Neural progenitor cell (in vitro differentiated cells): ENCODE results near the gene NOVA2. TPM values are rescaled to one million over a fixed set of nuclear protein-coding genes. Genes with fewer than 3 reads are reported as not detected.
A peak's percentile ranks its signal among the peaks of the same experiment; 100 is the strongest.

Experiments
- DNase-seq: peaks from one replicate; pipeline ENCODE4 v3.0.0-alpha.2; 2016; ENCODE audit warnings: low spot score
- H2AFZ ChIP-seq: fragments of 200-600 bp; sonication (generic); replicated peaks from 2 replicates; pipeline ENCODE4 v1.6.1; 2016; ENCODE audit warnings: antibody characterized with exemption
- H3F3A ChIP-seq: fragments of 200-600 bp; sonication (generic); 2 replicates; pipeline ENCODE4 v1.6.1; 2016; ENCODE audit warnings: antibody characterized with exemption, low read depth
- H3K27ac ChIP-seq: fragments of 200-600 bp; sonication (generic); 2 replicates; pipeline ENCODE4 v1.5.1; 2016; ENCODE audit warnings: mild to moderate bottlenecking
- H3K27me3 ChIP-seq: fragments of 200-600 bp; sonication (generic); 2 replicates; pipeline ENCODE4 v1.6.1; 2016; ENCODE audit warnings: mild to moderate bottlenecking, moderate library complexity
- H3K36me3 ChIP-seq: fragments of 200-600 bp; sonication (generic); 2 replicates; pipeline ENCODE4 v1.5.1; 2016
- H3K4me1 ChIP-seq: fragments of 200-600 bp; sonication (generic); 2 replicates; pipeline ENCODE4 v1.6.1; 2016; ENCODE audit warnings: mixed run types
- H3K4me2 ChIP-seq: fragments of 200-600 bp; sonication (generic); 2 replicates; pipeline ENCODE4 v1.6.1; 2016
- H3K4me3 ChIP-seq: fragments of 200-600 bp; sonication (generic); 2 replicates; pipeline ENCODE4 v1.5.1; 2016
- H3K79me2 ChIP-seq: fragments of 200-600 bp; sonication (generic); 2 replicates; pipeline ENCODE4 v1.6.1; 2016; ENCODE audit warnings: low read depth
- H3K9ac ChIP-seq: fragments of 200-600 bp; sonication (generic); 2 replicates; pipeline ENCODE4 v1.6.1; 2016
- H3K9me3 ChIP-seq: fragments of 200-600 bp; sonication (generic); 2 replicates; pipeline ENCODE4 v1.5.1; 2016; ENCODE audit warnings: low read depth
- H4K20me1 ChIP-seq: fragments of 200-600 bp; sonication (generic); 2 replicates; pipeline ENCODE4 v1.6.1; 2016; ENCODE audit warnings: low read depth
- H3K27ac Mint-ChIP-seq: 3 replicates; pipeline ENCODE4 v1.8.0; 2021; ENCODE audit warnings: mixed read lengths
- H3K27me3 Mint-ChIP-seq: 2 replicates; pipeline ENCODE4 v1.8.0; 2022; ENCODE audit warnings: low read depth, mild to moderate bottlenecking, inconsistent platforms, moderate library complexity, mixed read lengths; ENCODE audit not compliant: insufficient read depth
- H3K36me3 Mint-ChIP-seq: 3 replicates; pipeline ENCODE4 v1.8.0; 2021; ENCODE audit warnings: mixed read lengths
- H3K4me1 Mint-ChIP-seq: 3 replicates; pipeline ENCODE4 v1.8.0; 2021; ENCODE audit warnings: mixed read lengths
- H3K4me3 Mint-ChIP-seq: 3 replicates; pipeline ENCODE4 v1.8.0; 2021; ENCODE audit warnings: mild to moderate bottlenecking, moderate library complexity, mixed read lengths
- H3K9me3 Mint-ChIP-seq: 3 replicates; pipeline ENCODE4 v1.8.0; 2020; ENCODE audit warnings: mixed read lengths
- EZH2 ChIP-seq: fragments of 200-600 bp; sonication (generic); IDR thresholded peaks from 2 replicates; pipeline ENCODE4 v1.6.1; 2017; ENCODE audit warnings: antibody characterized with exemption, mild to moderate bottlenecking, moderate library complexity
- EZH2phosphoT487 ChIP-seq: fragments of 200-600 bp; sonication (generic); IDR thresholded peaks from 2 replicates; pipeline ENCODE4 v1.6.1; 2017; ENCODE audit warnings: antibody characterized with exemption
- total RNA-seq: library from RNA; depleted of rRNA; stranded (reverse); fragments of >200 nt; gene quantifications from 2 replicates; pipeline ENCODE4 v1.2.3, GENCODE V29; 2015; ENCODE audit warnings: low replicate concordance
- TF ChIP-seq, protein P1 (sequence below): fragments of 200-600 bp; sonication (generic); IDR thresholded peaks from 2 replicates; pipeline ENCODE4 v1.5.1; 2017; ENCODE audit warnings: antibody characterized with exemption, mild to moderate bottlenecking

Gene NOVA2
- total RNA-seq, 1 donor from 2014 or later: 3.9 TPM

DNA sequence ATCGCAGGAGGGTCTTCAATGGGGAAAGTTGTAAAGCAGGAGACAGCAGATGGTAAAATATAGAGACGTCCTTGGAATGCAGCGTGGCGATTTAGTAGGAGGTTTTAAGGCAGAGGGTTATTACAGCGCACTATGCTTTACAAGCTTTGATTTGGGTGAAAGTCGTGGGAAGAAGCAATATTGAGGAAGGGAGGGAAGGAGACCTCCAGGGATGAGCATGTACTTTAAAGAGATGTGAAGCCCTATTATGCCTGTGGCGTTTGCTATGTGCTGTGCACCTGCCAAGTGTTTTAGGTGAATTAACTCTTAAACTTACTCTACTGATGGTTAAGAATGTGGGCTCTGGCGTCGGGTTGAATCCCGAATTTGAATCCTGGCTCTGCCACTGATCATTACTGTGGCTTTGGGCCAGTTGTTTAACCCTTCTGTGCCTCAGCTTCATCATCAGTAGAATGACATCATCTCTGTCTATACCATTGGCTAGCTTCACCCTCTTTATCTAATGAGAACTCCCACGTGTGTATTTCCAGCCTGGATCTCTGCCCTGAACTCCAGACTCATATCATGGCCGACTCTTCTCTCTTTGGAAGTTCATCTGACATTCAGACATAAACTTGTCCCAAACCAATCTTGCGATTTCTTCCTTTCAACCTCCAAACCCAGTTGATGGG lies 22.2 kb upstream of the NOVA2 start:
- peaks cover 11% of the 10 kb centered on the region for H3K4me1 ChIP-seq
- DNase-seq: no peak
- no peaks in the 10 kb centered on the region for H3K36me3 ChIP-seq
- H2AFZ ChIP-seq: peak overlapping the region; percentile 4
- H3K9ac ChIP-seq: peak overlapping the region; percentile 35
- H4K20me1 ChIP-seq: peaks cover 6% of the 10 kb centered on the region
- Mint-ChIP-seq H3K9me3 (no peaks in the 10 kb centered on the region), H3K27me3 (peaks cover 10% of the 10 kb centered on the region), H3K4me1 (peaks cover 31% of the 10 kb centered on the region), H3K4me3 (no peak overlapping the region), H3K36me3 (no peaks in the 10 kb centered on the region), H3K27ac (no peak overlapping the region)
- no peaks in the 10 kb centered on the region for H3K9me3 ChIP-seq
- peaks cover 14% of the 10 kb centered on the region for H3K79me2 ChIP-seq
- peak overlapping the region; percentile 75 for H3K4me3 ChIP-seq
- H3K4me2 ChIP-seq: peak overlapping the region; percentile 93
- TF ChIP-seq EZH2phosphoT487: no peak
- TF ChIP-seq, protein P1, sequence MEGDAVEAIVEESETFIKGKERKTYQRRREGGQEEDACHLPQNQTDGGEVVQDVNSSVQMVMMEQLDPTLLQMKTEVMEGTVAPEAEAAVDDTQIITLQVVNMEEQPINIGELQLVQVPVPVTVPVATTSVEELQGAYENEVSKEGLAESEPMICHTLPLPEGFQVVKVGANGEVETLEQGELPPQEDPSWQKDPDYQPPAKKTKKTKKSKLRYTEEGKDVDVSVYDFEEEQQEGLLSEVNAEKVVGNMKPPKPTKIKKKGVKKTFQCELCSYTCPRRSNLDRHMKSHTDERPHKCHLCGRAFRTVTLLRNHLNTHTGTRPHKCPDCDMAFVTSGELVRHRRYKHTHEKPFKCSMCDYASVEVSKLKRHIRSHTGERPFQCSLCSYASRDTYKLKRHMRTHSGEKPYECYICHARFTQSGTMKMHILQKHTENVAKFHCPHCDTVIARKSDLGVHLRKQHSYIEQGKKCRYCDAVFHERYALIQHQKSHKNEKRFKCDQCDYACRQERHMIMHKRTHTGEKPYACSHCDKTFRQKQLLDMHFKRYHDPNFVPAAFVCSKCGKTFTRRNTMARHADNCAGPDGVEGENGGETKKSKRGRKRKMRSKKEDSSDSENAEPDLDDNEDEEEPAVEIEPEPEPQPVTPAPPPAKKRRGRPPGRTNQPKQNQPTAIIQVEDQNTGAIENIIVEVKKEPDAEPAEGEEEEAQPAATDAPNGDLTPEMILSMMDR: no peak
- TF ChIP-seq EZH2: no peak
- peaks cover 16% of the 10 kb centered on the region for H3F3A ChIP-seq
- H3K27ac ChIP-seq: no peak overlapping the region
- peaks cover 7% of the 10 kb centered on the region for H3K27me3 ChIP-seq

DNA sequence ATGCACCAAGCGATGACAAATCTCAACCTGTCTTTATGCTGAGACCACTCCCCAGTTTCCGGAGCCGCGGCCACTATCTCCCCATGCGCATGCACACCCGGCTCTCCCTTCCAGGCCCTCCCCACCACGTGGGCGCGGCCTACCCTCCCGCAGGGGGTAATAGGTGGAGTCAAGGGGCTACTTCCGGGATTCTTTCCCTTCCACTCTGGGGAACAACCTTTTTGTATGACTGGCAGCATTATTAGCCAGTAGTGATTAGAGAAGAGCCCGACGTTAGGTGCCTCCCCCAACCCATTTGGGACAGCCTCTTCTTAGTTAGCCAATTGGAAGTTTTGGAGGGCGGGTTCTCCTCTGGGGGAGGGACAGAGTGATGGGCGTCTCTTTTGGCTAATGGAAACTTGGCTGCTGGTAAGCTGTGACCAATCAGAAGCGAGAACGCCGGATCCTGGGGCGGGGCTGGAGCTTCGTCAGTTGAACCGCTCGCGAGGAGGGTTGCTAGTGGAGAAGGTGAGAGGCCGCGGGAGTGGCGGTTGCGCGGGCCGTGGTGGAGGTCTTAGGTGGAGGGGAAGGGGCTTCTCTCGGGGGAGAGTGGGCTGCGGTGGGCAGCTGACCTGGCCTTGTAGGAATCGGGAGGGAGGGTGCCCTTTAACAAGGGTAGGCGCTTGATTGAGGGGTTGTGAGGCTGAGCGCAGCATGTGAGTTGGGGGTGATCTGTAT lies 21.5 kb upstream of the NOVA2 start, which contains the start of gene CCDC61:
Gene CCDC61 (plus strand): TSS at position 470 of the 717 bp plus-strand sequence. CDS start 7,552 bp downstream, outside the sequence.
- Mint-ChIP-seq H3K27ac (no peak within 1 kb of the TSS), H3K4me1 (peaks cover 24% of the 10 kb centered on the region), H3K36me3 (no peaks in the 10 kb centered on the region), H3K27me3 (peaks cover 7% of the 10 kb centered on the region), H3K4me3 (no peak within 1 kb of the TSS), H3K9me3 (no peaks in the 10 kb centered on the region)
- TF ChIP-seq EZH2 (no peak), EZH2phosphoT487 (no peak)
- TF ChIP-seq, protein P1: no peak
- peaks cover 5% of the 10 kb centered on the region for H3K4me1 ChIP-seq
- H4K20me1 ChIP-seq: peaks cover under 1% of the 10 kb centered on the region
- H3K36me3 ChIP-seq: no peaks in the 10 kb centered on the region
- H3K79me2 ChIP-seq: peaks cover 14% of the 10 kb centered on the region
- peak within 1 kb of the TSS; percentile 35 for H3K9ac ChIP-seq
- peaks cover 16% of the 10 kb centered on the region for H3F3A ChIP-seq
- H3K4me2 ChIP-seq: peak within 1 kb of the TSS; percentile 93
- peak within 1 kb of the TSS; percentile 75 for H3K4me3 ChIP-seq
- peaks cover 4% of the 10 kb centered on the region for H3K27me3 ChIP-seq
- no peak within 1 kb of the TSS for H3K27ac ChIP-seq
- no peaks in the 10 kb centered on the region for H3K9me3 ChIP-seq
- DNase-seq: peak; percentile 100
- peak within 1 kb of the TSS; percentile 45 for H2AFZ ChIP-seq

DNA sequence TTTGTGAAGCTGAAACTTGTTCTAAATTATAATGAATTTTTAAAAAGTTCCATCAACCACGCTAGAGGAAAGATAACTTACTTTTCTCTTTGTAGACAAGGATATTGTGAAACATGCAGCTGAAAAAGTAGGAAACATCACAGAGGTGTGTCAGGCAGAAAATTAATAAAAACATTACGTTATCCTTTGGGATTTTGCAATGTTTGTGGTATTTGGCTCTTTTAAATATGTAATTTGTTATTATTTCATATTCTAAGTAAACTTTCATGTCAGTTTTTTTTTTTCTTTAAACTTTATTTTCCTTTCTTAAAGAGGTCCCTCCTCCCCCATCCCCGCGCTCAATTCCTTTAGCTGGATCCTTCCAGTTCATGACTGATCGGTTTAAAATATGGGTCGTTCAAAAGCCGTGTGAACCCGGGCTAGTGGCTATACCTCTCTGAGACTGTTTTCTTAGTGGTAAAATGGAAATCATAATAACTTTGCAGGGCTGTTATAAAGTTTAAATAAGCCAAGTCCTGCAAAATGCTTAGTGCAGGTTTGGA lies 20.9 kb upstream of the NOVA2 start:
- DNase-seq: no peak
- no peak overlapping the region for H3K4me3 Mint-ChIP-seq
- H3K36me3 ChIP-seq: no peaks in the 10 kb centered on the region
- H2AFZ ChIP-seq: peak overlapping the region; percentile 45
- H3K4me1 Mint-ChIP-seq: peaks cover 19% of the 10 kb centered on the region
- H3K9me3 Mint-ChIP-seq: no peaks in the 10 kb centered on the region
- peaks cover 4% of the 10 kb centered on the region for H3K4me1 ChIP-seq
- H3F3A ChIP-seq: peaks cover 11% of the 10 kb centered on the region
- no peaks in the 10 kb centered on the region for H4K20me1 ChIP-seq
- no peak overlapping the region for H3K27ac Mint-ChIP-seq
- H3K4me2 ChIP-seq: peak overlapping the region; percentile 75
- H3K9ac ChIP-seq: no peak overlapping the region
- H3K27me3 Mint-ChIP-seq: peaks cover 2% of the 10 kb centered on the region
- H3K27me3 ChIP-seq: peaks cover 4% of the 10 kb centered on the region
- H3K9me3 ChIP-seq: no peaks in the 10 kb centered on the region
- H3K79me2 ChIP-seq: peaks cover 14% of the 10 kb centered on the region
- TF ChIP-seq EZH2phosphoT487 (no peak), EZH2 (no peak)
- peak overlapping the region; percentile 51 for H3K4me3 ChIP-seq
- H3K36me3 Mint-ChIP-seq: no peaks in the 10 kb centered on the region
- no peak overlapping the region for H3K27ac ChIP-seq
